ENCODE measurements around the gene JAKMIP2. TPM values are rescaled to one million over a fixed set of nuclear protein-coding genes. Genes with fewer than 3 reads are reported as not detected.
"Not testable (repeated sequence)": the region's sequence is repeated elsewhere in the genome, so short reads cannot be mapped to it uniquely, and the experiment has no call there.

The JAKMIP2 gene
- total RNA-seq, 1 experiment from 2014 or later, result not detected

DNA sequence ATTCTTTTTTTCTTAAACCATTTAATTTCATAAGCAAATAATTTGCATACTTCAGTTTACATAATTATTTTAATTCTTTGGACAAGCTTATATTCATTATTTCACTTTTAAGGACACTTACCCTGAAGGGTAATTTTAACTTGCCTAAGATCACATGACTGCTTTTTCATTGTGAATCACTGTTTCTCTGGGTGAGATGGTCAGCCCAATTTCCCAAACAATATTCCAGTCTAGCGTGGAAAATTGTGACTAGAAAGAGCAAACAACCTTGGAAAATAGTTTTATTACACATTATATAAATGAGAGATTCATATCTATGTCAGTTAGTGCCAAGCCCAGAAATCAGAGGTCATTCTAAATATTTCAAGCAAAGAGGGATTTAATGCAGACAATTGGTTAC, 21.4 kb upstream of the JAKMIP2 start:
- TF ChIP-seq TCF7L2 (IDR thresholded peaks at IDR 0.05; ENCODE audit: low read depth, low read length) (no peak), SIN3A (IDR thresholded peaks at IDR 0.05; ENCODE audit: borderline replicate concordance, insufficient read depth, low read depth, low read length) (no peak), POLR2AphosphoS5 (IDR thresholded peaks at IDR 0.05; ENCODE audit: low read depth, low read length) (no peak)
- TF ChIP-seq, protein P1, sequence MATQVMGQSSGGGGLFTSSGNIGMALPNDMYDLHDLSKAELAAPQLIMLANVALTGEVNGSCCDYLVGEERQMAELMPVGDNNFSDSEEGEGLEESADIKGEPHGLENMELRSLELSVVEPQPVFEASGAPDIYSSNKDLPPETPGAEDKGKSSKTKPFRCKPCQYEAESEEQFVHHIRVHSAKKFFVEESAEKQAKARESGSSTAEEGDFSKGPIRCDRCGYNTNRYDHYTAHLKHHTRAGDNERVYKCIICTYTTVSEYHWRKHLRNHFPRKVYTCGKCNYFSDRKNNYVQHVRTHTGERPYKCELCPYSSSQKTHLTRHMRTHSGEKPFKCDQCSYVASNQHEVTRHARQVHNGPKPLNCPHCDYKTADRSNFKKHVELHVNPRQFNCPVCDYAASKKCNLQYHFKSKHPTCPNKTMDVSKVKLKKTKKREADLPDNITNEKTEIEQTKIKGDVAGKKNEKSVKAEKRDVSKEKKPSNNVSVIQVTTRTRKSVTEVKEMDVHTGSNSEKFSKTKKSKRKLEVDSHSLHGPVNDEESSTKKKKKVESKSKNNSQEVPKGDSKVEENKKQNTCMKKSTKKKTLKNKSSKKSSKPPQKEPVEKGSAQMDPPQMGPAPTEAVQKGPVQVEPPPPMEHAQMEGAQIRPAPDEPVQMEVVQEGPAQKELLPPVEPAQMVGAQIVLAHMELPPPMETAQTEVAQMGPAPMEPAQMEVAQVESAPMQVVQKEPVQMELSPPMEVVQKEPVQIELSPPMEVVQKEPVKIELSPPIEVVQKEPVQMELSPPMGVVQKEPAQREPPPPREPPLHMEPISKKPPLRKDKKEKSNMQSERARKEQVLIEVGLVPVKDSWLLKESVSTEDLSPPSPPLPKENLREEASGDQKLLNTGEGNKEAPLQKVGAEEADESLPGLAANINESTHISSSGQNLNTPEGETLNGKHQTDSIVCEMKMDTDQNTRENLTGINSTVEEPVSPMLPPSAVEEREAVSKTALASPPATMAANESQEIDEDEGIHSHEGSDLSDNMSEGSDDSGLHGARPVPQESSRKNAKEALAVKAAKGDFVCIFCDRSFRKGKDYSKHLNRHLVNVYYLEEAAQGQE (IDR thresholded peaks at IDR 0.05; ENCODE audit: insufficient read depth in 1 of 2, low read depth in 2 of 2, low read length in 1 of 2), result no peak
- TF ChIP-seq, protein P2, sequence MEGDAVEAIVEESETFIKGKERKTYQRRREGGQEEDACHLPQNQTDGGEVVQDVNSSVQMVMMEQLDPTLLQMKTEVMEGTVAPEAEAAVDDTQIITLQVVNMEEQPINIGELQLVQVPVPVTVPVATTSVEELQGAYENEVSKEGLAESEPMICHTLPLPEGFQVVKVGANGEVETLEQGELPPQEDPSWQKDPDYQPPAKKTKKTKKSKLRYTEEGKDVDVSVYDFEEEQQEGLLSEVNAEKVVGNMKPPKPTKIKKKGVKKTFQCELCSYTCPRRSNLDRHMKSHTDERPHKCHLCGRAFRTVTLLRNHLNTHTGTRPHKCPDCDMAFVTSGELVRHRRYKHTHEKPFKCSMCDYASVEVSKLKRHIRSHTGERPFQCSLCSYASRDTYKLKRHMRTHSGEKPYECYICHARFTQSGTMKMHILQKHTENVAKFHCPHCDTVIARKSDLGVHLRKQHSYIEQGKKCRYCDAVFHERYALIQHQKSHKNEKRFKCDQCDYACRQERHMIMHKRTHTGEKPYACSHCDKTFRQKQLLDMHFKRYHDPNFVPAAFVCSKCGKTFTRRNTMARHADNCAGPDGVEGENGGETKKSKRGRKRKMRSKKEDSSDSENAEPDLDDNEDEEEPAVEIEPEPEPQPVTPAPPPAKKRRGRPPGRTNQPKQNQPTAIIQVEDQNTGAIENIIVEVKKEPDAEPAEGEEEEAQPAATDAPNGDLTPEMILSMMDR (IDR thresholded peaks at IDR 0.05), result no peak
- ChIA-PET CTCF (no interaction called here), POLR2A (no interaction called here)
- H3K27me3 ChIP-seq (ENCODE audit: control insufficient read depth, insufficient read depth, low read length), result no peaks in the 10 kb centered on the region; the same call in 1 of the 2 replicates
- in situ Hi-C loops (cut with HindIII; ENCODE audit: low pct_unique_long_range_greater_than_20kb, low sequenced_read_pairs) (no loop called here), intact Hi-C loops (cut with micrococcal nuclease; ENCODE audit: unreplicated experiment) (no loop called here)
- ATAC-seq (no peak), DNase-seq (ENCODE audit: low read depth, low spot score) (no peak)
- no peak overlapping the region for H3K4me3 ChIP-seq (ENCODE audit: low read depth in 2 of 2, low read length in 2 of 2)
- H3K9me3 ChIP-seq (ENCODE audit: control insufficient read depth, insufficient read depth, low read depth, low read length), result no peaks in the 10 kb centered on the region
- H3K4me1 ChIP-seq (ENCODE audit: control insufficient read depth, insufficient read depth, low read length), result no peaks in the 10 kb centered on the region
- BruUV-seq (replicated peaks), result no TSS peak
- no peak overlapping the region for H3K27ac ChIP-seq (ENCODE audit: low read length)
- H3K36me3 ChIP-seq (ENCODE audit: control insufficient read depth, insufficient read depth, low read length), result no peaks in the 10 kb centered on the region

DNA sequence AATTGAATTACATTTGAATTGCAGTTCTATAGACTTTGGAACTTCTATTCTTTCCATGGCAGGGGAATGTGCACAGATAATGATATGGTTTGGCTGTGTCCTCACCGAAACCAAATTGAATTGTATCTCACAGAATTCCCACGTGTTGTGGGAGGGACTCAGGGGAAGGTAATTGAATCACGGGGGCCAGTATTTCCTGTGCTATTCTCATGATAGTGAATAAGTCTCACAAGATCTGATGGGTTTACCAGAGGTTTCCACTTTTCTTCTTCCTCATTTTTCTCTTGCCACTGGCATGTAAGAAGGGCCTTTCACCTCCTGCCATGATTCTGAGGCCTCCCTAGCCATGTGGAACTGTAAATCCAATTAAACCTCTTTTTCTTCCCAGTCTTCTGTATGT, 20.6 kb upstream of the JAKMIP2 start:
- in situ Hi-C loops (cut with HindIII; ENCODE audit: low pct_unique_long_range_greater_than_20kb, low sequenced_read_pairs); intact Hi-C loops (cut with micrococcal nuclease; ENCODE audit: unreplicated experiment); CTCF ChIA-PET: not testable (repeated sequence)

DNA sequence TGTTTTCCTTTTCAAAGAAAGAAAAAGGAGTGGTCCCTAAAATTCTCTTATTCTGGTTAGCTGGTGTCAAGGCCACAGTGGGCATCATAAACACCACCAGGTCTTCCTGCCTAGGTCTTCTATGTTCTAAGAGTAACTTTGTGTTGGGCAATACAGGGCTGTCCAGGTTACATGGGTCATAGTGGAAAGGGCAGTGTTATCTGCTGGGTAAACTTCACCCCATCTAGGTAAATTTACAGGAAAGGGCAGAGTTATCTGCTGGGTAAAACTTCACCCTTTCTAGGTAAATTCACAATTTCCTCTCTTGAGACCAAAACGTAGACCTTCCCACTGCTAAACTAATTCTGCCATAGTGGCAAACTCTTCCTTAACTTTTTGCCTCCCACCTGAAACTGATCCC, 18.9 kb upstream of the JAKMIP2 start:
- in situ Hi-C loops (cut with HindIII; ENCODE audit: low pct_unique_long_range_greater_than_20kb, low sequenced_read_pairs), result no loop called here
- DNase-seq (ENCODE audit: low read depth, low spot score) (no peak), ATAC-seq (no peak)
- CTCF ChIA-PET, result no interaction called here
- Histone ChIP-seq H3K9me3 (ENCODE audit: control insufficient read depth, insufficient read depth, low read depth, low read length) (no peaks in the 10 kb centered on the region), H3K4me3 (ENCODE audit: low read depth in 2 of 2, low read length in 2 of 2) (no peak overlapping the region), H3K4me1 (ENCODE audit: control insufficient read depth, insufficient read depth, low read length) (no peaks in the 10 kb centered on the region), H3K27me3 (ENCODE audit: control insufficient read depth, insufficient read depth, low read length) (no peaks in the 10 kb centered on the region; the same call in 1 of the 2 replicates), H3K27ac (ENCODE audit: low read length) (no peak overlapping the region), H3K36me3 (ENCODE audit: control insufficient read depth, insufficient read depth, low read length) (no peaks in the 10 kb centered on the region)
- intact Hi-C loops (cut with micrococcal nuclease; ENCODE audit: unreplicated experiment), result no loop called here
- BruUV-seq (replicated peaks), result no TSS peak
- TF ChIP-seq, protein P1 (IDR thresholded peaks at IDR 0.05; ENCODE audit: insufficient read depth in 1 of 2, low read depth in 2 of 2, low read length in 1 of 2), result no peak
- TF ChIP-seq, protein P2 (IDR thresholded peaks at IDR 0.05), result no peak
- TF ChIP-seq SIN3A (IDR thresholded peaks at IDR 0.05; ENCODE audit: borderline replicate concordance, insufficient read depth, low read depth, low read length), result no peak
- no peak for TF ChIP-seq POLR2AphosphoS5 (IDR thresholded peaks at IDR 0.05; ENCODE audit: low read depth, low read length)
- TF ChIP-seq TCF7L2 (IDR thresholded peaks at IDR 0.05; ENCODE audit: low read depth, low read length), result no peak
- POLR2A ChIA-PET, result no interaction called here

More for the DNA sequence above, 20.6 kb upstream of the JAKMIP2 start:
- H3K27ac ChIP-seq (ENCODE audit: low read length); POLR2A ChIA-PET; H3K36me3 ChIP-seq (ENCODE audit: control insufficient read depth, insufficient read depth, low read length); DNase-seq (ENCODE audit: low read depth, low spot score); H3K4me1 ChIP-seq (ENCODE audit: control insufficient read depth, insufficient read depth, low read length); H3K27me3 ChIP-seq (ENCODE audit: control insufficient read depth, insufficient read depth, low read length); H3K9me3 ChIP-seq (ENCODE audit: control insufficient read depth, insufficient read depth, low read depth, low read length); ATAC-seq; BruUV-seq (replicated peaks); H3K4me3 ChIP-seq (ENCODE audit: low read depth in 2 of 2, low read length in 2 of 2): not testable (repeated sequence)

Data from Panc1 (cell line).